HCT116 (cell line): ENCODE measurements around the gene ZNF469. TPM values are rescaled to one million over a fixed set of nuclear protein-coding genes. Genes with fewer than 3 reads are reported as not detected.

Experiments used
- ATAC-seq: fragments of 200-7000 bp; cut with Tn5 transposase; 2 replicates; pipeline ENCODE4 v1.9.1; 2020; ENCODE audit warnings: mild to moderate bottlenecking, moderate library complexity
- BruUV-seq: library from RNA; stranded (reverse); fragments of 400-500 nt; replicated peaks from 2 replicates; lab custom pipeline; 2021; lab: Mats Ljungman, UMichigan
- CTCF ChIA-PET: fragments of 300-600 bp; sonication (Branson Sonifier 250); formaldehyde crosslinking; loops from one replicate; lab custom pipeline; 2021; ENCODE audit warnings: antibody characterized with exemption; lab: Charles Lee
- POLR2A ChIA-PET: fragments of 300-600, 350-600 bp; sonication (Branson Sonifier 250); formaldehyde crosslinking; loops from one replicate; lab custom pipeline; 2021; ENCODE audit warnings: antibody characterized with exemption; lab: Charles Lee
- RAD21 ChIA-PET, 2 experiments: fragments of 300-600 bp; sonication (Branson Sonifier 250); formaldehyde crosslinking; loops; one replicate each; lab custom pipeline; 2023; ENCODE audit warnings: low total read pairs in 2 of 2; ENCODE audit not compliant: uncharacterized antibody in 2 of 2, unreplicated experiment in 2 of 2, low non-redundant PET in 1 of 2; lab: Charles Lee
- DNase-seq: peaks from one replicate; pipeline ENCODE4 v3.0.0-alpha.2; 2010; ENCODE audit warnings: low read depth, low spot score
- H2AFZ ChIP-seq: fragments of 200-600 bp; shearing (Covaris generic), sonication (generic); 2 replicates; pipeline ENCODE4 v1.6.1; 2017; ENCODE audit warnings: low read depth, mixed run types, mixed read lengths, antibody characterized with exemption, low read length; ENCODE audit not compliant: poor library complexity, severe bottlenecking
- H3K27ac ChIP-seq: 2 replicates; pipeline ENCODE4 v1.5.1; 2012; ENCODE audit warnings: low read depth, low read length
- H3K27me3 ChIP-seq: fragments of 200-600 bp; sonication (generic); 2 replicates; pipeline ENCODE4 v1.6.1; 2016; ENCODE audit warnings: mixed run types, low read length, mixed read lengths; ENCODE audit not compliant: insufficient read depth
- H3K36me3 ChIP-seq, 2 experiments: fragments of 200-500 bp in 1 of 2; fragments of 200-600 bp in 1 of 2; sonication (Bioruptor generic) in 1 of 2; sonication (generic) in 1 of 2; 2 replicates each; pipeline versions ENCODE4 v1.5.1 to v1.6.1; 2014 to 2016; ENCODE audit warnings: low read length in 2 of 2, inconsistent platforms in 1 of 2, mixed read lengths in 1 of 2, mixed run types in 1 of 2; ENCODE audit not compliant: insufficient read depth in 2 of 2, control insufficient read depth in 1 of 2
- H3K4me1 ChIP-seq, 2 experiments: fragments of 200-600 bp in 1 of 2; sonication (generic) in 1 of 2; 2 replicates each; pipeline versions ENCODE4 v1.5.1 to v1.6.1; 2012 to 2017; ENCODE audit warnings: low read length in 2 of 2, inconsistent platforms in 1 of 2, mild to moderate bottlenecking in 1 of 2, mixed read lengths in 1 of 2, mixed run types in 1 of 2, moderate library complexity in 1 of 2; ENCODE audit not compliant: insufficient read depth in 2 of 2, control insufficient read depth in 1 of 2
- H3K4me2 ChIP-seq: fragments of 200-600 bp; sonication (generic); 2 replicates; pipeline ENCODE4 v1.6.1; 2017; ENCODE audit warnings: mixed run types, low read length, mixed read lengths
- H3K4me3 ChIP-seq, 2 experiments: fragments of 200-600 bp in 1 of 2; sonication (generic) in 1 of 2; replicated peaks in 1 of 2; 2 replicates each; pipeline ENCODE4 v1.5.1; 2011 to 2016; ENCODE audit warnings: low read length in 2 of 2, control low read depth in 1 of 2, low read depth in 1 of 2, mild to moderate bottlenecking in 1 of 2, mixed read lengths in 1 of 2, mixed run types in 1 of 2
- H3K79me2 ChIP-seq: fragments of 200-600 bp; sonication (generic); 2 replicates; pipeline ENCODE4 v1.6.1; 2017; ENCODE audit warnings: mild to moderate bottlenecking, mixed run types, low read length, moderate library complexity, mixed read lengths; ENCODE audit not compliant: insufficient read depth
- H3K9ac ChIP-seq: fragments of 200-600 bp; sonication (generic); 2 replicates; pipeline ENCODE4 v1.6.1; 2016; ENCODE audit warnings: low read length, mixed read lengths
- H3K9me2 ChIP-seq: fragments of 200-600 bp; sonication (generic), shearing (Covaris generic); 2 replicates; pipeline ENCODE4 v1.6.1; 2017; ENCODE audit warnings: mixed run types, mild to moderate bottlenecking, moderate library complexity; ENCODE audit not compliant: insufficient read depth
- H3K9me3 ChIP-seq, 2 experiments: fragments of 200-500 bp in 1 of 2; fragments of 200-600 bp in 1 of 2; sonication (Bioruptor generic) in 1 of 2; sonication (generic) in 1 of 2; 2 replicates each; pipeline ENCODE4 v1.6.1; 2014 to 2017; ENCODE audit warnings: low read length in 2 of 2, mixed read lengths in 2 of 2, inconsistent platforms in 1 of 2, low read depth in 1 of 2, mild to moderate bottlenecking in 1 of 2, mixed run types in 1 of 2, moderate library complexity in 1 of 2; ENCODE audit not compliant: control insufficient read depth in 1 of 2, insufficient read depth in 1 of 2
- H4K20me1 ChIP-seq: fragments of 200-600 bp; sonication (generic), shearing (Covaris generic); 2 replicates; pipeline ENCODE4 v1.6.1; 2017; ENCODE audit warnings: mixed run types, mild to moderate bottlenecking, moderate library complexity; ENCODE audit not compliant: insufficient read depth
- CBX3 ChIP-seq: IDR thresholded peaks from 2 replicates; pipeline ENCODE4 v1.6.1; 2012; ENCODE audit warnings: low read depth
- EZH2 ChIP-seq: fragments of 200-600 bp; sonication (generic); IDR thresholded peaks from 2 replicates; pipeline ENCODE4 v1.6.1; 2017; ENCODE audit warnings: antibody characterized with exemption, mixed run types
- EZH2phosphoT487 ChIP-seq: fragments of 200-600 bp; IDR thresholded peaks from 2 replicates; pipeline ENCODE4 v1.6.1; 2018; ENCODE audit warnings: antibody characterized with exemption, borderline replicate concordance
- JUND ChIP-seq: IDR thresholded peaks from 2 replicates; pipeline ENCODE4 v1.6.1; 2012
- SIN3A ChIP-seq: IDR thresholded peaks from 2 replicates; pipeline ENCODE4 v1.6.1; 2012; ENCODE audit warnings: low read depth
- SP1 ChIP-seq: IDR thresholded peaks from 2 replicates; pipeline ENCODE4 v1.6.1; 2012; ENCODE audit warnings: low read depth
- SRF ChIP-seq: IDR thresholded peaks from 2 replicates; pipeline ENCODE4 v1.6.1; 2012; ENCODE audit warnings: low read depth
- YY1 ChIP-seq: IDR thresholded peaks from 2 replicates; pipeline ENCODE4 v1.6.1; 2011; ENCODE audit warnings: low read length, low read depth, moderate library complexity, mild to moderate bottlenecking; ENCODE audit not compliant: insufficient replicate concordance; ENCODE audit errors: extremely low read depth
- ZFX ChIP-seq: fragments of 450-650 bp; IDR thresholded peaks from 2 replicates; pipeline ENCODE4 v1.6.1; 2017
- intact Hi-C: fragments of 100-400 bp; cut with micrococcal nuclease; formaldehyde crosslinking; loops from 2 replicates; pipeline ENCODE4 v1.10.0; 2022
- total RNA-seq: library from RNA; stranded (reverse); gene quantifications from one replicate; pipeline ENCODE4 v1.2.1, GENCODE V29; 2021; ENCODE audit not compliant: unreplicated experiment
- TF ChIP-seq, protein P1 (sequence below): IDR thresholded peaks from 2 replicates; pipeline ENCODE4 v1.6.1; 2012; ENCODE audit warnings: low read depth
- TF ChIP-seq, protein P2 (sequence below): IDR thresholded peaks from 2 replicates; pipeline ENCODE4 v1.6.1; 2011; ENCODE audit warnings: mild to moderate bottlenecking, low read length, moderate library complexity; ENCODE audit not compliant: insufficient replicate concordance; ENCODE audit errors: extremely low read depth

The ZNF469 gene
- total RNA-seq, 1 experiment from 2014 or later: 5.9 TPM

DNA sequence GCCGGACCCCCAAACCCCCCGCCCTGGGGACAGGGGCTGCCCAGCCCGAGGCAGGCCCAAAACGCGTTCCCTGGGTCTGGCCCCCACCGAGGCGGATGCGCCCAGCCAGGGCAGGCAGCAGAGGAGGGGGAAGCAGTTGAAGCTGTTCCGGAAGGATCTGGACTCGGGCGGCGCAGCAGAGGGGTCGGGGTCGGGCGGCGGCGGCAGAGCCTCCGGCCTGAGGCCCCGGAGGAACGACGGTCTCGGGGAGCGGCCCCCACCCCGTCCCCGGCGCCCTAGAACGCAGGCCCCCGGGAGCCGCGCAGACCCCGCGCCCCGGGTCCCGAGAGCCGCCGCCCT is 47.4 kb downstream of the ZNF469 start:
- Histone ChIP-seq H2AFZ (no peak overlapping the region), H3K9ac (no peak overlapping the region), H3K4me3 (no peak overlapping the region), H3K9me3 (no peaks in the 10 kb centered on the region), H3K36me3 (no peaks in the 10 kb centered on the region), H3K4me1 (no peaks in the 10 kb centered on the region), H3K79me2 (no peaks in the 10 kb centered on the region), H3K27me3 (no peaks in the 10 kb centered on the region), H3K27ac (no peak overlapping the region), H3K4me2 (no peak overlapping the region), H3K9me2 (no peaks in the 10 kb centered on the region), H4K20me1 (no peaks in the 10 kb centered on the region)
- RAD21 ChIA-PET: no interaction called here
- TF ChIP-seq, protein P1, sequence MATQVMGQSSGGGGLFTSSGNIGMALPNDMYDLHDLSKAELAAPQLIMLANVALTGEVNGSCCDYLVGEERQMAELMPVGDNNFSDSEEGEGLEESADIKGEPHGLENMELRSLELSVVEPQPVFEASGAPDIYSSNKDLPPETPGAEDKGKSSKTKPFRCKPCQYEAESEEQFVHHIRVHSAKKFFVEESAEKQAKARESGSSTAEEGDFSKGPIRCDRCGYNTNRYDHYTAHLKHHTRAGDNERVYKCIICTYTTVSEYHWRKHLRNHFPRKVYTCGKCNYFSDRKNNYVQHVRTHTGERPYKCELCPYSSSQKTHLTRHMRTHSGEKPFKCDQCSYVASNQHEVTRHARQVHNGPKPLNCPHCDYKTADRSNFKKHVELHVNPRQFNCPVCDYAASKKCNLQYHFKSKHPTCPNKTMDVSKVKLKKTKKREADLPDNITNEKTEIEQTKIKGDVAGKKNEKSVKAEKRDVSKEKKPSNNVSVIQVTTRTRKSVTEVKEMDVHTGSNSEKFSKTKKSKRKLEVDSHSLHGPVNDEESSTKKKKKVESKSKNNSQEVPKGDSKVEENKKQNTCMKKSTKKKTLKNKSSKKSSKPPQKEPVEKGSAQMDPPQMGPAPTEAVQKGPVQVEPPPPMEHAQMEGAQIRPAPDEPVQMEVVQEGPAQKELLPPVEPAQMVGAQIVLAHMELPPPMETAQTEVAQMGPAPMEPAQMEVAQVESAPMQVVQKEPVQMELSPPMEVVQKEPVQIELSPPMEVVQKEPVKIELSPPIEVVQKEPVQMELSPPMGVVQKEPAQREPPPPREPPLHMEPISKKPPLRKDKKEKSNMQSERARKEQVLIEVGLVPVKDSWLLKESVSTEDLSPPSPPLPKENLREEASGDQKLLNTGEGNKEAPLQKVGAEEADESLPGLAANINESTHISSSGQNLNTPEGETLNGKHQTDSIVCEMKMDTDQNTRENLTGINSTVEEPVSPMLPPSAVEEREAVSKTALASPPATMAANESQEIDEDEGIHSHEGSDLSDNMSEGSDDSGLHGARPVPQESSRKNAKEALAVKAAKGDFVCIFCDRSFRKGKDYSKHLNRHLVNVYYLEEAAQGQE: no peak
- no peak for TF ChIP-seq ZFX
- no peak for TF ChIP-seq EZH2phosphoT487
- no peak for TF ChIP-seq SIN3A
- TF ChIP-seq EZH2: no peak
- no peak for TF ChIP-seq SRF
- TF ChIP-seq JUND: no peak
- TF ChIP-seq, protein P2, sequence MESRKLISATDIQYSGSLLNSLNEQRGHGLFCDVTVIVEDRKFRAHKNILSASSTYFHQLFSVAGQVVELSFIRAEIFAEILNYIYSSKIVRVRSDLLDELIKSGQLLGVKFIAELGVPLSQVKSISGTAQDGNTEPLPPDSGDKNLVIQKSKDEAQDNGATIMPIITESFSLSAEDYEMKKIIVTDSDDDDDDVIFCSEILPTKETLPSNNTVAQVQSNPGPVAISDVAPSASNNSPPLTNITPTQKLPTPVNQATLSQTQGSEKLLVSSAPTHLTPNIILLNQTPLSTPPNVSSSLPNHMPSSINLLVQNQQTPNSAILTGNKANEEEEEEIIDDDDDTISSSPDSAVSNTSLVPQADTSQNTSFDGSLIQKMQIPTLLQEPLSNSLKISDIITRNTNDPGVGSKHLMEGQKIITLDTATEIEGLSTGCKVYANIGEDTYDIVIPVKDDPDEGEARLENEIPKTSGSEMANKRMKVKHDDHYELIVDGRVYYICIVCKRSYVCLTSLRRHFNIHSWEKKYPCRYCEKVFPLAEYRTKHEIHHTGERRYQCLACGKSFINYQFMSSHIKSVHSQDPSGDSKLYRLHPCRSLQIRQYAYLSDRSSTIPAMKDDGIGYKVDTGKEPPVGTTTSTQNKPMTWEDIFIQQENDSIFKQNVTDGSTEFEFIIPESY: no peak
- TF ChIP-seq CBX3: no peak
- no peak for TF ChIP-seq SP1
- TF ChIP-seq YY1: no peak
- POLR2A ChIA-PET: no interaction called here
- CTCF ChIA-PET: no interaction called here
- intact Hi-C loops: no loop called here
- no peak for DNase-seq
- ATAC-seq: no peak
- BruUV-seq: no TSS peak
